Measurements from ENCODE around the gene VIT.

Gene VIT

GRCh38 chr2:36756438-36756837 is 59.9 kb downstream of the VIT start:
- no peak for DNase-seq (ENCODE audit: extremely low read depth in 1 of 2, low read depth in 1 of 2)

GRCh38 chr2:36762764-36763490 is 66.4 kb downstream of the VIT start:
- no peak for DNase-seq (ENCODE audit: extremely low read depth in 1 of 2, low read depth in 1 of 2)

GRCh38 chr2:36769106-36769505 is 72.6 kb downstream of the VIT start:
- no peak for DNase-seq (ENCODE audit: extremely low read depth in 1 of 2, low read depth in 1 of 2)

GRCh38 chr2:36770542-36771287 is 74.2 kb downstream of the VIT start:
- DNase-seq (ENCODE audit: extremely low read depth in 1 of 2, low read depth in 1 of 2) = peak in 1 of 2 donors; percentile 4

GRCh38 chr2:36771671-36772070 is 75.2 kb downstream of the VIT start:
- no peak for DNase-seq (ENCODE audit: extremely low read depth in 1 of 2, low read depth in 1 of 2)

GRCh38 chr2:36773947-36774346 is 77.4 kb downstream of the VIT start:
- no peak for DNase-seq (ENCODE audit: extremely low read depth in 1 of 2, low read depth in 1 of 2)

GRCh38 chr2:36775261-36775660 is 78.8 kb downstream of the VIT start:
- DNase-seq (ENCODE audit: extremely low read depth in 1 of 2, low read depth in 1 of 2) = no peak

GRCh38 chr2:36775806-36776205 is 79.3 kb downstream of the VIT start:
- DNase-seq (ENCODE audit: extremely low read depth in 1 of 2, low read depth in 1 of 2) = no peak

GRCh38 chr2:36777272-36777671 is 80.8 kb downstream of the VIT start:
- no peak for DNase-seq (ENCODE audit: extremely low read depth in 1 of 2, low read depth in 1 of 2)

- no peak for DNase-seq (ENCODE audit: extremely low read depth in 1 of 2, low read depth in 1 of 2)
These were observed 81.3 kb downstream of the VIT start for GRCh38 chr2:36777788-36778187.

GRCh38 chr2:36779462-36779861 is 83.0 kb downstream of the VIT start:
- DNase-seq (ENCODE audit: extremely low read depth in 1 of 2, low read depth in 1 of 2) = no peak

- DNase-seq (ENCODE audit: extremely low read depth in 1 of 2, low read depth in 1 of 2) = no peak
These were observed 83.8 kb downstream of the VIT start for GRCh38 chr2:36780231-36780839.

GRCh38 chr2:36781907-36782720 is 85.6 kb downstream of the VIT start:
- no peak for DNase-seq (ENCODE audit: extremely low read depth in 1 of 2, low read depth in 1 of 2)

GRCh38 chr2:36783246-36783645 is 86.7 kb downstream of the VIT start:
- no peak for DNase-seq (ENCODE audit: extremely low read depth in 1 of 2, low read depth in 1 of 2)

- peak; percentile 3 to 30 for DNase-seq (ENCODE audit: extremely low read depth in 1 of 2, low read depth in 1 of 2)
These were observed 88.8 kb downstream of the VIT start for GRCh38 chr2:36785179-36785795.

GRCh38 chr2:36789181-36789804 is 92.8 kb downstream of the VIT start:
- DNase-seq (ENCODE audit: extremely low read depth in 1 of 2, low read depth in 1 of 2) = no peak

- DNase-seq (ENCODE audit: extremely low read depth in 1 of 2, low read depth in 1 of 2) = no peak
These were observed 96.4 kb downstream of the VIT start for GRCh38 chr2:36792951-36793350.

GRCh38 chr2:36797324-36798070 is 101.0 kb downstream of the VIT start:
- DNase-seq (ENCODE audit: extremely low read depth in 1 of 2, low read depth in 1 of 2) = no peak

- no peak for DNase-seq (ENCODE audit: extremely low read depth in 1 of 2, low read depth in 1 of 2)
These were observed 102.2 kb downstream of the VIT start for GRCh38 chr2:36798724-36799123.

GRCh38 chr2:36800381-36800780 is 103.9 kb downstream of the VIT start:
- DNase-seq (ENCODE audit: extremely low read depth in 1 of 2, low read depth in 1 of 2) = peak in 1 of 2 donors; percentile 18
